T-helper 2 cell treated with Interferon-gamma antibody and Interleukin-4, amounts not matched to agents 5 μg/mL and 100 μg/mL, for 36 hours (primary cell): ENCODE data around the gene PSMD2.
A peak's percentile ranks its signal among the peaks of the same experiment; 100 is the strongest.

Experiments
- DNase-seq: peaks from one replicate; pipeline ENCODE4 v3.0.0; 2021; ENCODE audit warnings: low spot score
- H3K27ac Mint-ChIP-seq: one replicate; pipeline ENCODE4 v1.8.0; 2021; ENCODE audit warnings: mild to moderate bottlenecking, mixed read lengths
- H3K27me3 Mint-ChIP-seq: one replicate; pipeline ENCODE4 v1.8.0; 2021; ENCODE audit warnings: low read depth, mixed read lengths
- H3K36me3 Mint-ChIP-seq: one replicate; pipeline ENCODE4 v1.8.0; 2021; ENCODE audit warnings: low read depth, mixed read lengths
- H3K4me1 Mint-ChIP-seq: one replicate; pipeline ENCODE4 v1.8.0; 2021; ENCODE audit warnings: low read depth, mixed read lengths
- H3K4me3 Mint-ChIP-seq: one replicate; pipeline ENCODE4 v1.8.0; 2022; ENCODE audit warnings: mild to moderate bottlenecking, moderate library complexity, mixed read lengths
- H3K9me3 Mint-ChIP-seq: one replicate; pipeline ENCODE4 v1.8.0; 2021; ENCODE audit warnings: mixed read lengths

PSMD2 gene

GRCh38 chr3:184298759-184299487 is at the start of gene PSMD2:
TSS of gene PSMD2 (plus strand) at chr3:184299241. CDS start at chr3:184299267, 26 bp downstream.
- Mint-ChIP-seq H3K4me1 (peaks cover 26% of the 10 kb centered on the region), H3K9me3 (no peaks in the 10 kb centered on the region)

DNA sequence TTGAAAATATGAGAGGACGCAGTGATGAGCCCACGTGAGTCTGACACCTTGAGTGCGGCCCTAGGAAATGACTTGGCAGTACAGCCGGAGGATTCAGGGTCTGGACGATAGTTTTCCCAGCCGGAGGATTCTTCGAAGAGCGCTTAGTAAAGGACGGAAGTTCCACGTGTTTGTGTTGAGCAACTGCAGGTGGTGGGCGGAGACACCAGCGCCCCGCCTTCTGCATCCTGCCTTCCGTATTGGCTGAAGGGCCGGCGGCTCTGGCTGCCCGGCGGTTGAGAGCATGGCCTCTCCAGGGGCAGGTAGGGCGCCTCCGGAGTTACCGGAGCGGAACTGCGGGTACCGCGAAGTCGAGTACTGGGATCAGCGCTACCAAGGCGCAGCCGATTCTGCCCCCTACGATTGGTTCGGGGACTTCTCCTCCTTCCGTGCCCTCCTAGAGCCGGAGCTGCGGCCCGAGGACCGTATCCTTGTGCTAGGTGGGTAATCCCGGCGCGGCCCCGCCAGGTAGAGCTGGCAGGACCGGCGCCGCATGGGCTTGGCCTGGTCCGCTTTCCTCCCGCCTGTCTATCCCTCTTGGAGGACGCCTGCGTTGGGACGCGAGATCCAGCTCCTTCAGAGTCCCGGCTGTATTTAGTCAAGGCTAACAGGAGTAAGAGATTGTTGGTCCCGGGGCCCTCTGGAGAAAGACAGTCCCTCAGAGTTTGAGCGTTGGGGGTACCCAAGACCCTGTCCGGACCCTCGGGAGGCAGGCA is 49.5 kb upstream of the PSMD2 start, which contains the start of gene EEF1AKMT4:
EEF1AKMT4 (plus strand) TSS at position 261 of the 755 bp plus-strand sequence; CDS start at position 284, 23 bp downstream.
- H3K4me3 Mint-ChIP-seq = peak within 1 kb of the TSS; percentile 96
- H3K4me1 Mint-ChIP-seq = peaks cover 12% of the 10 kb centered on the region
- no peaks in the 10 kb centered on the region for H3K27me3 Mint-ChIP-seq
- H3K36me3 Mint-ChIP-seq = peaks cover 9% of the 10 kb centered on the region
- no peaks in the 10 kb centered on the region for H3K9me3 Mint-ChIP-seq
- DNase-seq = peak; percentile 97
- H3K27ac Mint-ChIP-seq = peak within 1 kb of the TSS; percentile 97

More at GRCh38 chr3:184298759-184299487, at the start of gene PSMD2:
- Mint-ChIP-seq H3K36me3 (peaks cover 43% of the 10 kb centered on the region), H3K27ac (peak within 1 kb of the TSS; percentile 89), H3K4me3 (peak within 1 kb of the TSS; percentile 90), H3K27me3 (peaks cover 1% of the 10 kb centered on the region)
- DNase-seq = peak; percentile 94

- Mint-ChIP-seq H3K27ac (peak overlapping the region; percentile 97), H3K27me3 (no peaks in the 10 kb centered on the region), H3K36me3 (peaks cover 4% of the 10 kb centered on the region), H3K4me3 (peak overlapping the region; percentile 96), H3K4me1 (peaks cover 12% of the 10 kb centered on the region), H3K9me3 (no peaks in the 10 kb centered on the region)
- peak; percentile 88 for DNase-seq
These were observed 48.7 kb upstream of the PSMD2 start for GRCh38 chr3:184250167-184250828.

DNA sequence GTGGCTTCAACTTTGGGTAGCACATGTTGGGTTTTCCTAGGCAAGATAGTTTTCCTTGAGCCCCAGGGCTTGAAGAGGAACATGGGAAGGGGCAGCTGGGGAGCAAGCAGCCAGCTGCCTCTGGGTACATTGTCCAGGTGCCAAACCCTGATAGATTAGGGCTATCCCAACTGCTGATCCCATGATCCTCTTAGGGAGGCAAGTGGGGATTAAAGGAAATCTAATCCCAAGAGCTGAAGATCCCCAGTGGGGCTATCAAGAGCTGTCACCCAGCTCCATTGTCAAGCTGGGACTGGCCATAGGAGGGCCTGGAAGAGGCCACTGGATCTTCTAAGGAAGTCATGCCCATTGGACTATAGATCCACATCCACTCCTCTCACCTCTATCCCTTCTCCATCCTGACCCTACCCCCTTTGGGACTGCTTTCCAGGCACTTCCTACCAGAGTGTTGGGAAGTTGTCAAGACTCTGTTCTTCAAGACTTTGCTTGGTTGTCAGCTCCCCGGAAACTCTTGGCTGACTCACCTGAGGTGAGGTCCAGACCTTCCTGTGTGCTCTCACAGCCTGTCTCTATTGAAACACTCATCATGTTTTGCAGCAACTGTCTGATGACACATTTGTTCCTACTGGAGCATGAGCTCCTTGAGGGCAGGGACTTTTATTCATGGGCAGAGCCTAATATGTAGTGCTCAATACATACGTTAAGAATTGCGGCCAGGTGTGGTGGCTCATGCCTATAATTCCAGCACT is 43.6 kb upstream of the PSMD2 start:
- DNase-seq = no peak
- H3K4me1 Mint-ChIP-seq = peaks cover 7% of the 10 kb centered on the region
- no peaks in the 10 kb centered on the region for H3K9me3 Mint-ChIP-seq
- peaks cover 11% of the 10 kb centered on the region for H3K36me3 Mint-ChIP-seq
- no peak overlapping the region for H3K27ac Mint-ChIP-seq
- peaks cover 16% of the 10 kb centered on the region for H3K27me3 Mint-ChIP-seq
- H3K4me3 Mint-ChIP-seq = no peak overlapping the region

DNA sequence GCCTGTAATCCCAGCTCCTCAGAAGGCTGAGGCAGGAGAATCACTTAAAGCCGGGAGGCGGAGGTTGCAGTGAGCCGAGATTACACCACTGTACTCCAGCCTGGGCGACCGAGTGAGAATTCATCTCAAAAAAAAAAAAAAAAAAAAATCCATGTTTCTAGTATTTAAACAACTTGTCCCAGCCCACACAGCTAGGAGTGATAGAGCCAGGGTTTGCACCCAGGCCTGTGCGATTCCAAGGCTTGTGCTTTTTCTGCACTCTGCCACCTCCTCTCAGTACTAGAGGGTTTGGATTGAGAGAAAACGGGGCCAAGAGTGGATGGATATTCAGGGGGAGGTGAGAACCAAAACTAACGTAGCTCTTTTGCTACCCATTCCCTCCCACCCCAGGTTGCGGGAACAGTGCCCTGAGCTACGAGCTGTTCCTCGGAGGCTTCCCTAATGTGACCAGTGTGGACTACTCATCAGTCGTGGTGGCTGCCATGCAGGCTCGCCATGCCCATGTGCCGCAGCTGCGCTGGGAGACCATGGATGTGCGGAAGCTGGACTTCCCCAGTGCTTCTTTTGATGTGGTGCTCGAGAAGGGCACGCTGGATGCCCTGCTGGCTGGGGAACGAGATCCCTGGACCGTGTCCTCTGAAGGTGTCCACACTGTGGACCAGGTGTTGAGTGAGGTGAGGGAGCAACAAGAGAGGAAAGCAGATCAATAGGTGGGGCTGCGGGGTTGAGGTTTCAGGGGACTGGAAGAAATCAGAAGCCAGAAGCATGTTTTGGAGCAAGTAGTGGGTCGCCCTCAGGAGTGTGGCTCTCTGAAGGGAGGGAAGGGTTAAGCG is 41.7 kb upstream of the PSMD2 start:
- peaks cover 11% of the 10 kb centered on the region for H3K36me3 Mint-ChIP-seq
- H3K27me3 Mint-ChIP-seq = peaks cover 28% of the 10 kb centered on the region
- H3K4me3 Mint-ChIP-seq = no peak overlapping the region
- peaks cover 13% of the 10 kb centered on the region for H3K4me1 Mint-ChIP-seq
- no peak for DNase-seq
- no peaks in the 10 kb centered on the region for H3K9me3 Mint-ChIP-seq
- no peak overlapping the region for H3K27ac Mint-ChIP-seq

DNA sequence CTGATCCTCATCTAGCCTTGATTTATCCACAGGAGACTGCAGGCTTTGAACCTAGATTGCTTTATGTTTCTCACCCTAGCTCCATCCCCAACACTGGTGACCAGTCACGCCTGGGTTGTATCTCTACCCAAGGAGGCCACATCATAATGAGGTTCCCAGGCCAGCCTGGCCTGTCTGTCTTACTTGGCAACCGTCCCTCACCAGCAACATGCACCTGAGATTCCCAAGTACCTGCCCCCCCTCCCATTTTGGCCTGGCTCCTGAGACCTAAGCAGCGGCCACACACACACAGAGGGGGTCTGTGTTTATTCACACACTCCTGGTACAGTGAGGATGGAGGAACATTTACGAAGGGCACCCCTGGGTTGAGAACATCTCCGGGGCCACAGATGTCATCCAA is 40.1 kb upstream of the PSMD2 start:
- peaks cover 11% of the 10 kb centered on the region for H3K36me3 Mint-ChIP-seq
- H3K9me3 Mint-ChIP-seq = no peaks in the 10 kb centered on the region
- DNase-seq = no peak
- peaks cover 36% of the 10 kb centered on the region for H3K27me3 Mint-ChIP-seq
- peak overlapping the region; percentile 55 for H3K4me3 Mint-ChIP-seq
- peaks cover 17% of the 10 kb centered on the region for H3K4me1 Mint-ChIP-seq
- H3K27ac Mint-ChIP-seq = no peak overlapping the region

- peaks cover 36% of the 10 kb centered on the region for H3K27me3 Mint-ChIP-seq
These were observed 39.6 kb upstream of the PSMD2 start for GRCh38 chr3:184259396-184259877.

GRCh38 chr3:184259878-184260723 is 38.9 kb upstream of the PSMD2 start:
- Mint-ChIP-seq H3K4me1 (peaks cover 17% of the 10 kb centered on the region), H3K9me3 (no peaks in the 10 kb centered on the region), H3K36me3 (peaks cover 11% of the 10 kb centered on the region), H3K27me3 (peaks cover 42% of the 10 kb centered on the region), H3K27ac (peak overlapping the region; percentile 57), H3K4me3 (peak overlapping the region; percentile 80)
- DNase-seq = peak; percentile 38

More at GRCh38 chr3:184259396-184259877, 39.6 kb upstream of the PSMD2 start:
- H3K9me3 Mint-ChIP-seq = no peaks in the 10 kb centered on the region
- no peak overlapping the region for H3K27ac Mint-ChIP-seq
- H3K4me3 Mint-ChIP-seq = peak overlapping the region; percentile 55
- H3K4me1 Mint-ChIP-seq = peaks cover 17% of the 10 kb centered on the region
- no peak for DNase-seq
- H3K36me3 Mint-ChIP-seq = peaks cover 11% of the 10 kb centered on the region

DNA sequence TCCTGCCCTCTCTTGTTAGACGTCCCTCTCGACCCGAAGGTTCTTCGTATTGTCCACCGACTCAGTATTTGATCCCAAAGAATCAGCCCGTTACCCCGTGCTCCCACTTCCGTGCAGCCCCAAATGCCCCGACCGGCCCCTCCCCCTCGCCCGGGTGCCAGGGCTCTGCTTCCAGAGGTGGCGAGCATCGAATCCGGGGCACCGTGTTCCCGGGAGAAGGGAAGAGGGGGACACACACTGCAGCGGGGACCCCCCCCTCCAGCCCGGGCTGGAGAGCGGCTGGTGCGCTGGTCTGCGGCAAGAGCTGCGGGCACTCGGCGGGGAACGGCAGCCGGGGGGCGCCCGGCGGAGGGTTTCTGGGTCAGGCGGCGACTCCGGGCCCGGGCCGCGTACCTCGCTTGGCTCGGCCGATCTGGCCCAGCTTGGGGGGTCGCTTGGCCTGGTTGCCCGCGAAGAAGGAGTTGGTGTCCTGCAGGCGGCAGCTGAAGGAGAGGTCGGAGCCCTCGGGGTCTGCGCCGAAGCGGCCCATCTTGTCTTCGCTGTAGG is 38.2 kb upstream of the PSMD2 start:
- Mint-ChIP-seq H3K9me3 (no peaks in the 10 kb centered on the region), H3K27me3 (peaks cover 45% of the 10 kb centered on the region), H3K4me3 (peak overlapping the region; percentile 80), H3K36me3 (peaks cover 11% of the 10 kb centered on the region), H3K4me1 (peaks cover 14% of the 10 kb centered on the region), H3K27ac (peak overlapping the region; percentile 57)
- DNase-seq = no peak

- Mint-ChIP-seq H3K4me1 (peaks cover 14% of the 10 kb centered on the region), H3K27ac (peak within 1 kb of the TSS; percentile 57), H3K27me3 (peaks cover 45% of the 10 kb centered on the region), H3K36me3 (peaks cover 11% of the 10 kb centered on the region), H3K4me3 (peak within 1 kb of the TSS; percentile 87), H3K9me3 (no peaks in the 10 kb centered on the region)
- peak; percentile 58 for DNase-seq
These were observed 37.7 kb upstream of the PSMD2 start, which contains the start of gene CAMK2N2 for GRCh38 chr3:184261270-184261853. TSS of gene CAMK2N2 (minus strand) at chr3:184261553. CDS start at chr3:184261285, 268 bp downstream.
